Keratinocyte (primary cell): ENCODE data around the gene MARCHF10. TPM values are rescaled to one million over a fixed set of nuclear protein-coding genes. Genes with fewer than 3 reads are reported as not detected.

Experiments used
- DNase-seq: peaks from one replicate; pipeline ENCODE4 v3.0.0-alpha.2; 2011; ENCODE audit warnings: low read depth, missing footprints, low spot score
- FAIRE-seq: peaks from 2 replicates; lab custom pipeline; 2011; peaks lifted over from hg19 to GRCh38; lab: Jason Lieb, UNC
- H2AFZ ChIP-seq: 2 replicates; pipeline ENCODE4 v1.6.0; 2012; ENCODE audit warnings: low read length, control low read depth, inconsistent platforms; ENCODE audit not compliant: control insufficient read depth
- H3K27ac ChIP-seq: 2 replicates; pipeline ENCODE4 v1.5.1; 2011; ENCODE audit warnings: low read length; ENCODE audit not compliant: control insufficient read depth, insufficient read depth
- H3K27me3 ChIP-seq: 3 replicates; pipeline ENCODE4 v1.6.0; 2011; ENCODE audit warnings: low read length; ENCODE audit not compliant: control insufficient read depth, insufficient read depth; ENCODE audit errors: extremely low read depth
- H3K36me3 ChIP-seq, 2 experiments: 2 replicates in 1 of 2; 3 replicates in 1 of 2; pipeline ENCODE4 v1.5.1; 2011; ENCODE audit warnings: low read length in 2 of 2, mild to moderate bottlenecking in 1 of 2; ENCODE audit not compliant: control insufficient read depth in 2 of 2, insufficient read depth in 2 of 2; ENCODE audit errors: extremely low read depth in 1 of 2
- H3K4me1 ChIP-seq: 3 replicates; pipeline ENCODE4 v1.5.1; 2011; ENCODE audit warnings: low read length; ENCODE audit not compliant: control insufficient read depth, insufficient read depth; ENCODE audit errors: extremely low read depth
- H3K4me2 ChIP-seq: 3 replicates; pipeline ENCODE4 v1.6.0; 2011; ENCODE audit warnings: low read depth, low read length; ENCODE audit not compliant: control insufficient read depth, insufficient read depth; ENCODE audit errors: extremely low read depth
- H3K4me3 ChIP-seq, 3 experiments: fragments of 200-600 bp in 1 of 3; sonication (generic) in 1 of 3; 2 replicates in 2 of 3; 3 replicates in 1 of 3; pipeline ENCODE4 v1.5.1; 2011 to 2016; ENCODE audit warnings: low read length in 3 of 3, mild to moderate bottlenecking in 3 of 3, control low read depth in 2 of 3, inconsistent platforms in 1 of 3, low read depth in 1 of 3, mixed read lengths in 1 of 3, mixed run types in 1 of 3, moderate library complexity in 1 of 3; ENCODE audit not compliant: control insufficient read depth in 2 of 3, insufficient read depth in 2 of 3; ENCODE audit errors: extremely low read depth in 1 of 3
- H3K79me2 ChIP-seq: 2 replicates; pipeline ENCODE4 v1.6.0; 2012; ENCODE audit warnings: low read length; ENCODE audit not compliant: control insufficient read depth, insufficient read depth
- H3K9ac ChIP-seq: 3 replicates; pipeline ENCODE4 v1.6.0; 2011; ENCODE audit warnings: low read length; ENCODE audit not compliant: control insufficient read depth, insufficient read depth; ENCODE audit errors: extremely low read depth
- H3K9me1 ChIP-seq: 3 replicates; pipeline ENCODE4 v1.6.0; 2011; ENCODE audit warnings: low read length; ENCODE audit not compliant: control insufficient read depth, insufficient read depth; ENCODE audit errors: extremely low read depth
- H3K9me3 ChIP-seq: 2 replicates; pipeline ENCODE4 v1.5.1; 2012; ENCODE audit warnings: low read depth, low read length; ENCODE audit not compliant: control insufficient read depth
- H4K20me1 ChIP-seq: 3 replicates; pipeline ENCODE4 v1.6.0; 2011; ENCODE audit warnings: low read length; ENCODE audit not compliant: control insufficient read depth, insufficient read depth; ENCODE audit errors: extremely low read depth
- EZH2 ChIP-seq: IDR thresholded peaks from one replicate; pipeline ENCODE4 v1.6.1; 2012; ENCODE audit warnings: inconsistent platforms, mild to moderate bottlenecking, low read length, moderate library complexity
- dilution Hi-C: fragments of 300-500 bp; cut with MboI; formaldehyde crosslinking; loops from one replicate; pipeline ENCODE4 v1.7.0; 2020; ENCODE audit warnings: low sequenced_read_pairs; ENCODE audit not compliant: extremely low pct_ligation_motif_present
- polyA plus RNA-seq, 5 experiments: library from polyadenylated mRNA; depleted of rRNA in 3 of 5; stranded (reverse) in 3 of 5; stranded (forward) in 1 of 5; unstranded in 1 of 5; fragments of >200 nt; gene quantifications; 1 replicate in 1 of 5; 2 replicates in 3 of 5; 3 replicates in 1 of 5; pipeline versions ENCODE4 v1.2.1 to v1.2.3, GENCODE V29; 2011 to 2012; ENCODE audit warnings: missing spikeins in 2 of 5, low read depth in 1 of 5, low replicate concordance in 1 of 5
- TF ChIP-seq, protein P1 (sequence below), 3 experiments: IDR thresholded peaks in 1 of 3; conservative IDR thresholded peaks in 1 of 3; optimal IDR thresholded peaks in 1 of 3; 2 replicates in 2 of 3; 3 replicates in 1 of 3; pipeline versions ENCODE3 to v1.5.1; 2011; ENCODE audit warnings: low read length in 3 of 3, mild to moderate bottlenecking in 3 of 3, moderate library complexity in 2 of 3, control low read depth in 1 of 3, inconsistent platforms in 1 of 3; ENCODE audit not compliant: insufficient read depth in 2 of 3; ENCODE audit errors: extremely low read depth in 1 of 3

The MARCHF10 gene
- polyA plus RNA-seq, 1 donor (not counting 4 experiments of a cell fraction or from before 2014, with no cell fraction given), result not detected

DNA sequence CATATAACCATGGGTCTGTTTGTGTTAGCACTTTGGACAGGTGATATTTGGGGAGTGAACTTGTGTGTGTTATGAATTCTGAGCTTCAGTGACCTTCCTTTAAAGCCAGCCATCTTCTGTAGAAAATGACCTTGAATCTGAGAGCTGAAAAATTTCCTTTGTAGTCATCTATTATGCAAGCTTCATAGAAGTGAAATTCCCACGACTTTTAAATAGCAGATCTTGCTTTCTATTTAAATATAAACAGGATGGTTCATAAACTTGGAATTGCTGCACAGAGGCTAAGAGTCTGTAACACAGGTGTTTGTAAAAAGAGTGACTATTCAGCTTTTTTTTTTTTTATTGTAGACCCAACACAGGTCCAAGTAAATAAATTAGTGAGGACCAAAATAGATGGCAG is 85.5 kb downstream of the MARCHF10 start:
- Histone ChIP-seq H4K20me1 (no peaks in the 10 kb centered on the region), H3K36me3 (no peaks in the 10 kb centered on the region), H3K79me2 (no peaks in the 10 kb centered on the region), H3K4me3 (no peak overlapping the region), H3K9me1 (no peaks in the 10 kb centered on the region), H2AFZ (no peak overlapping the region), H3K27ac (no peak overlapping the region), H3K27me3 (no peaks in the 10 kb centered on the region), H3K9me3 (no peaks in the 10 kb centered on the region), H3K9ac (no peak overlapping the region), H3K4me2 (no peak overlapping the region), H3K4me1 (peaks cover 36% of the 10 kb centered on the region)
- FAIRE-seq, result no peak
- no peak for TF ChIP-seq EZH2
- DNase-seq, result no peak
- dilution Hi-C loops, result no loop called here

DNA sequence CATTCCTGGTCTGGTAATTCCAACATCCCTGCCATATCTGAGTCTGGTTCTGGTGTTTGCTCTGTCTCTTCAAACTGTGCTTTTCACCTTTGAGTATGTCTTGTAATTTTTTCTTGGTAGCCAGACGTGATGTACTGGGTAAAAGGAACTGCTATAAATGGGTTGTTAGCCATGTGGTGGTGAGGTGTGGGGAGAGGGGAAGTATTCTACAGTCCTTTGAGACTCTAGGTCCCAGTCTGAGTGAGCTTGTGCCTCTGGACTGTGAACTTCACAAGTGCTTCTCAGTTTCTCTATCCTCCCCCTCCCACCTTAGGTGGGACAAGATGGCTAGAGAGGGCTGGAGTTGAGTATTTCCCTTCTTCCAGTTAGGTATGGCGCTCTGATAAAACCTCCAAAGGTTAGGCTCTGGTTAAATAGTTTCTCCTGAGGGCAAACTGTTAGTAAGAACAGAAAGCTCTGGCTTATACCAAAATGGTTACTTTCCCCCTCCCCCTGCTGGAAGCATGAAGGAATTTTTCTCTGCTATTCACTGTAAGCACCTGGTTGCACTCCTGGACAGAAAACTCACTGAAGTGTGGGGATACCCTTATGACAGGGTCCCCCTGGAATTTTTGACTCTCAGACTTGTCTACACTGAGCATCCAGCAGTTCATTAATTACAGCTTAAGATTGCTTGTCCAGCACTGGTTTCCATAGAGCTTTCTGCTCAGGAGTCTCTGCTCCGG is 87.8 kb downstream of the MARCHF10 start:
- Histone ChIP-seq H3K79me2 (no peaks in the 10 kb centered on the region), H2AFZ (peak overlapping the region; percentile 78), H3K27ac (no peak overlapping the region), H3K4me2 (no peak overlapping the region), H4K20me1 (no peaks in the 10 kb centered on the region), H3K4me3 (no peak overlapping the region), H3K36me3 (no peaks in the 10 kb centered on the region), H3K4me1 (peaks cover 32% of the 10 kb centered on the region), H3K9me1 (no peaks in the 10 kb centered on the region), H3K9me3 (no peaks in the 10 kb centered on the region), H3K27me3 (no peaks in the 10 kb centered on the region), H3K9ac (no peak overlapping the region)
- TF ChIP-seq, protein P1, sequence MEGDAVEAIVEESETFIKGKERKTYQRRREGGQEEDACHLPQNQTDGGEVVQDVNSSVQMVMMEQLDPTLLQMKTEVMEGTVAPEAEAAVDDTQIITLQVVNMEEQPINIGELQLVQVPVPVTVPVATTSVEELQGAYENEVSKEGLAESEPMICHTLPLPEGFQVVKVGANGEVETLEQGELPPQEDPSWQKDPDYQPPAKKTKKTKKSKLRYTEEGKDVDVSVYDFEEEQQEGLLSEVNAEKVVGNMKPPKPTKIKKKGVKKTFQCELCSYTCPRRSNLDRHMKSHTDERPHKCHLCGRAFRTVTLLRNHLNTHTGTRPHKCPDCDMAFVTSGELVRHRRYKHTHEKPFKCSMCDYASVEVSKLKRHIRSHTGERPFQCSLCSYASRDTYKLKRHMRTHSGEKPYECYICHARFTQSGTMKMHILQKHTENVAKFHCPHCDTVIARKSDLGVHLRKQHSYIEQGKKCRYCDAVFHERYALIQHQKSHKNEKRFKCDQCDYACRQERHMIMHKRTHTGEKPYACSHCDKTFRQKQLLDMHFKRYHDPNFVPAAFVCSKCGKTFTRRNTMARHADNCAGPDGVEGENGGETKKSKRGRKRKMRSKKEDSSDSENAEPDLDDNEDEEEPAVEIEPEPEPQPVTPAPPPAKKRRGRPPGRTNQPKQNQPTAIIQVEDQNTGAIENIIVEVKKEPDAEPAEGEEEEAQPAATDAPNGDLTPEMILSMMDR (optimal IDR thresholded peaks at IDR 0.05 in 1 of 3, IDR thresholded peaks at IDR 0.05 in 1 of 3, conservative IDR thresholded peaks at IDR 0.05 in 1 of 3; ENCODE audit: extremely low read depth in 1 of 3, insufficient read depth in 2 of 3, low read length in 3 of 3), result peak; percentile 32 to 49 (median 37)
- TF ChIP-seq EZH2, result no peak
- no peak for DNase-seq
- FAIRE-seq, result no peak
- dilution Hi-C loops, result no loop called here
